ENCODE data around the gene ZFYVE26. TPM values are rescaled to one million over a fixed set of nuclear protein-coding genes. Genes with fewer than 3 reads are reported as not detected.

Gene ZFYVE26
- total RNA-seq, 1 experiment from 2014 or later, result 20.5 TPM

GRCh38 chr14:67736771-67737170 is 79.6 kb downstream of the ZFYVE26 start:
- no TSS peak for BruUV-seq (replicated peaks)
- TF ChIP-seq EZH2 (IDR thresholded peaks at IDR 0.05; ENCODE audit: borderline replicate concordance, low read depth, low read length, poor library complexity, severe bottlenecking), result no peak
- TF ChIP-seq CTCF (conservative IDR thresholded peaks at IDR 0.05; ENCODE audit: low read depth, low read length), result no peak
- H3K27ac ChIP-seq (ENCODE audit: low read depth, low read length, poor library complexity, severe bottlenecking), result no peak overlapping the region
- no peaks in the 10 kb centered on the region for H3K4me1 ChIP-seq (ENCODE audit: insufficient read depth, low read length, poor library complexity, severe bottlenecking)
- H3K9me3 ChIP-seq (ENCODE audit: low read depth, low read length, poor library complexity, severe bottlenecking), result no peaks in the 10 kb centered on the region
- H3K27me3 ChIP-seq (replicated peaks; ENCODE audit: insufficient read depth, low read depth, low read length, poor library complexity), result no peaks in the 10 kb centered on the region
- H3K36me3 ChIP-seq (ENCODE audit: insufficient read depth, low read length, poor library complexity, severe bottlenecking), result no peaks in the 10 kb centered on the region
- no peak overlapping the region for H3K4me3 ChIP-seq (ENCODE audit: low read depth, low read length, poor library complexity, severe bottlenecking)
- ChIA-PET POLR2A (ENCODE audit: low non-redundant PET) (no interaction called here), CTCF (no interaction called here)
- no peak for DNase-seq (ENCODE audit: low spot score)
- intact Hi-C loops (cut with micrococcal nuclease; ENCODE audit: unreplicated experiment), result no loop called here

- POLR2A ChIA-PET (ENCODE audit: low non-redundant PET), result no interaction called here
- H3K4me3 ChIP-seq (ENCODE audit: low read depth, low read length, poor library complexity, severe bottlenecking), result no peak overlapping the region
- BruUV-seq (replicated peaks), result no TSS peak
- no peak for DNase-seq (ENCODE audit: low spot score)
- no peaks in the 10 kb centered on the region for H3K27me3 ChIP-seq (replicated peaks; ENCODE audit: insufficient read depth, low read depth, low read length, poor library complexity)
- no peaks in the 10 kb centered on the region for H3K9me3 ChIP-seq (ENCODE audit: low read depth, low read length, poor library complexity, severe bottlenecking)
- H3K4me1 ChIP-seq (ENCODE audit: insufficient read depth, low read length, poor library complexity, severe bottlenecking), result no peaks in the 10 kb centered on the region
- H3K36me3 ChIP-seq (ENCODE audit: insufficient read depth, low read length, poor library complexity, severe bottlenecking), result no peaks in the 10 kb centered on the region
- intact Hi-C loops (cut with micrococcal nuclease; ENCODE audit: unreplicated experiment), result no loop called here
- no peak overlapping the region for H3K27ac ChIP-seq (ENCODE audit: low read depth, low read length, poor library complexity, severe bottlenecking)
- CTCF ChIA-PET, result no interaction called here
- TF ChIP-seq EZH2 (IDR thresholded peaks at IDR 0.05; ENCODE audit: borderline replicate concordance, low read depth, low read length, poor library complexity, severe bottlenecking) (no peak), CTCF (conservative IDR thresholded peaks at IDR 0.05; ENCODE audit: low read depth, low read length) (no peak)
These were observed 80.8 kb downstream of the ZFYVE26 start for GRCh38 chr14:67735336-67736147.

DNA sequence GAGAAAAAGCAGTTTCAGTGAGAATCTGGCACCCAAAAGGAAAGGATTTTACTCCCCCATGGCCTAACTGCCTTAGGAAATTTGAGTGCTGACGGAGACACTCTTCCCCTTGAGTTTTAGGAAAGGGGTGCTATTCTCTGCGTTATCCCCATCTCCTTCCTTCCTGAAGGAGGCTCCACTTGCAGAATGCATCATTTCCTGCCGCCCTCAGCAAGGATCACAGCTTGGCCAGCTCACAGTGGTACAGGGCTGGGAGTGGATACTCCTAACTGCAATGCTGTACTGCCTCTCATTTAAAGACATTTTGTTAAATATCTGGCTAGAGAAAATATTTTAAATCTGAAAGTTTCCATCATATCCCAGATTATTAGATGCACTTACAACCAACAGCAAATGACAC is 81.7 kb downstream of the ZFYVE26 start:
- H3K27me3 ChIP-seq (replicated peaks; ENCODE audit: insufficient read depth, low read depth, low read length, poor library complexity), result no peaks in the 10 kb centered on the region
- ChIA-PET POLR2A (ENCODE audit: low non-redundant PET) (no interaction called here), CTCF (no interaction called here)
- no peaks in the 10 kb centered on the region for H3K4me1 ChIP-seq (ENCODE audit: insufficient read depth, low read length, poor library complexity, severe bottlenecking)
- H3K36me3 ChIP-seq (ENCODE audit: insufficient read depth, low read length, poor library complexity, severe bottlenecking), result no peaks in the 10 kb centered on the region
- H3K27ac ChIP-seq (ENCODE audit: low read depth, low read length, poor library complexity, severe bottlenecking), result no peak overlapping the region
- intact Hi-C loops (cut with micrococcal nuclease; ENCODE audit: unreplicated experiment), result no loop called here
- no peak for DNase-seq (ENCODE audit: low spot score)
- H3K4me3 ChIP-seq (ENCODE audit: low read depth, low read length, poor library complexity, severe bottlenecking), result no peak overlapping the region
- no peaks in the 10 kb centered on the region for H3K9me3 ChIP-seq (ENCODE audit: low read depth, low read length, poor library complexity, severe bottlenecking)
- TF ChIP-seq CTCF (conservative IDR thresholded peaks at IDR 0.05; ENCODE audit: low read depth, low read length) (no peak), EZH2 (IDR thresholded peaks at IDR 0.05; ENCODE audit: borderline replicate concordance, low read depth, low read length, poor library complexity, severe bottlenecking) (no peak)
- BruUV-seq (replicated peaks), result no TSS peak

Data from A673 (cell line).